Measurements from ENCODE around the gene ATE1. TPM values are rescaled to one million over a fixed set of nuclear protein-coding genes. Genes with fewer than 3 reads are reported as not detected.

ATE1 gene
- total and polyA plus RNA-seq, 2 experiments from 2014 or later: 17.4 to 24.5 TPM

DNA sequence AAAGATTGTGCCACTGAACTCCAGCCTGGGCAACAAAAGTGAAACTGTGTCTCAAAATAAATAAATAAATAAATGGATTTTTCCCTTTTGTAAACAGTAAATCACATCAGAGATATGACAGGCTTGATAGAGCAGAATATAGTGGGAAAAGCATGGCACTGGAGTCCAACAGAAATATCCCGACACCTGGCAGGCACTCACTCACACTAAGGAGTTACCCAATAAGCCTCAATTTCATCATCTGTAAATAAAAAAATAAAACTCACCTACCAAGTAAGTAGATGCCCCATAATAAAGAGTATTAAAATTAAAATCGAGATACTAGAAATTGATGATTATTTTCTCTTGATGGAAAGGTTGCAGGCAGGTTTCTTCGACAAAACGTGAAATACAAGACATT, 1.7 kb downstream of the ATE1 start (continued):
- TF ChIP-seq, protein P1, sequence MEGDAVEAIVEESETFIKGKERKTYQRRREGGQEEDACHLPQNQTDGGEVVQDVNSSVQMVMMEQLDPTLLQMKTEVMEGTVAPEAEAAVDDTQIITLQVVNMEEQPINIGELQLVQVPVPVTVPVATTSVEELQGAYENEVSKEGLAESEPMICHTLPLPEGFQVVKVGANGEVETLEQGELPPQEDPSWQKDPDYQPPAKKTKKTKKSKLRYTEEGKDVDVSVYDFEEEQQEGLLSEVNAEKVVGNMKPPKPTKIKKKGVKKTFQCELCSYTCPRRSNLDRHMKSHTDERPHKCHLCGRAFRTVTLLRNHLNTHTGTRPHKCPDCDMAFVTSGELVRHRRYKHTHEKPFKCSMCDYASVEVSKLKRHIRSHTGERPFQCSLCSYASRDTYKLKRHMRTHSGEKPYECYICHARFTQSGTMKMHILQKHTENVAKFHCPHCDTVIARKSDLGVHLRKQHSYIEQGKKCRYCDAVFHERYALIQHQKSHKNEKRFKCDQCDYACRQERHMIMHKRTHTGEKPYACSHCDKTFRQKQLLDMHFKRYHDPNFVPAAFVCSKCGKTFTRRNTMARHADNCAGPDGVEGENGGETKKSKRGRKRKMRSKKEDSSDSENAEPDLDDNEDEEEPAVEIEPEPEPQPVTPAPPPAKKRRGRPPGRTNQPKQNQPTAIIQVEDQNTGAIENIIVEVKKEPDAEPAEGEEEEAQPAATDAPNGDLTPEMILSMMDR (conservative IDR thresholded peaks at IDR 0.05; ENCODE audit: low read depth in 2 of 2): no peak

DNA sequence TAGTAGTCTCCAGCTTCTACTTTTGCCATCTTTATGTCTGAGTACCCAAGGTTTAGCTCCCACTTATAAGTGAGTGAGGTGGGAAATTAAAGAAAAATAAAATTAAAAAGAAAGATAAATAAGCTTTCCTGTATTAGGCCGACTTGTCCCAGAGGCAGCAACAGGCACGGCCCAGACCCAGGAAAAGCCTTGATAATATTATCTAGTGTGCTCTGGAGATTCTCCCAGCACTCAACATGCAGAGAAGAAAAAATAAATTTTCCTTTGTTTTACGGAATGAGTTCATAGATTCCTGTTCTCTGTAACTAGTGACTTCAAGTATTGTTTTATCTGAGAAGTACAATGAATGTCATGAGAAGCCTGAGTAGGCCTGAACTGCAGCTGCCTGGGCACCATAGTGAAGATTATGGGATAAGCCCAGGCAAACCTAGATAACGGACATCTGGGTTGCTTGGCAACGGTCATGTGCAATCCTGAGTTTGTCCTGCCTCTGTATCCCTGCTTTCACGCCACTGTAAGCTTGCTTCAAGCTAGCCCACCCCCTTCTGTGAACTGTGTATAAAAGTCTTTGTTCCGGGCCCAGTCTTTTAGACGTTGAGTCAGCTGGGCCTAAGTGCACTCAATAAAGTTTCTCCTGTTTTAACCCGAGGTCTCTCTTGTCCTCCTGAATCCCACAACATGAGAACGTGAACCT, 6.4 kb downstream of the ATE1 start:
- 0 out of 2 replicates have a peak, but pooled peaks cover 3% of the 10 kb centered on the region for H4K20me1 ChIP-seq (replicated peaks; ENCODE audit: insufficient read depth)
- Mint-ChIP-seq H3K36me3 (ENCODE audit: low read depth) (peaks cover 51% of the 10 kb centered on the region), H3K27me3 (ENCODE audit: insufficient read depth, low read depth, poor library complexity) (peaks cover 3% of the 10 kb centered on the region), H3K4me1 (peaks cover 7% of the 10 kb centered on the region; the same call in 2 of the 3 replicates), H3K9me3 (peaks cover 8% of the 10 kb centered on the region; the same call in 1 of the 3 replicates), H3K27ac (no peak overlapping the region), H3K4me3 (no peak overlapping the region)
- H3K27ac ChIP-seq (ENCODE audit: low read depth): no peak overlapping the region
- H3K36me3 ChIP-seq (ENCODE audit: insufficient read depth): peaks cover 3% of the 10 kb centered on the region; the same call in 1 of the 2 replicates
- DNase-seq (ENCODE audit: low spot score) (no peak), ATAC-seq (no peak)
- TF ChIP-seq, protein P2, sequence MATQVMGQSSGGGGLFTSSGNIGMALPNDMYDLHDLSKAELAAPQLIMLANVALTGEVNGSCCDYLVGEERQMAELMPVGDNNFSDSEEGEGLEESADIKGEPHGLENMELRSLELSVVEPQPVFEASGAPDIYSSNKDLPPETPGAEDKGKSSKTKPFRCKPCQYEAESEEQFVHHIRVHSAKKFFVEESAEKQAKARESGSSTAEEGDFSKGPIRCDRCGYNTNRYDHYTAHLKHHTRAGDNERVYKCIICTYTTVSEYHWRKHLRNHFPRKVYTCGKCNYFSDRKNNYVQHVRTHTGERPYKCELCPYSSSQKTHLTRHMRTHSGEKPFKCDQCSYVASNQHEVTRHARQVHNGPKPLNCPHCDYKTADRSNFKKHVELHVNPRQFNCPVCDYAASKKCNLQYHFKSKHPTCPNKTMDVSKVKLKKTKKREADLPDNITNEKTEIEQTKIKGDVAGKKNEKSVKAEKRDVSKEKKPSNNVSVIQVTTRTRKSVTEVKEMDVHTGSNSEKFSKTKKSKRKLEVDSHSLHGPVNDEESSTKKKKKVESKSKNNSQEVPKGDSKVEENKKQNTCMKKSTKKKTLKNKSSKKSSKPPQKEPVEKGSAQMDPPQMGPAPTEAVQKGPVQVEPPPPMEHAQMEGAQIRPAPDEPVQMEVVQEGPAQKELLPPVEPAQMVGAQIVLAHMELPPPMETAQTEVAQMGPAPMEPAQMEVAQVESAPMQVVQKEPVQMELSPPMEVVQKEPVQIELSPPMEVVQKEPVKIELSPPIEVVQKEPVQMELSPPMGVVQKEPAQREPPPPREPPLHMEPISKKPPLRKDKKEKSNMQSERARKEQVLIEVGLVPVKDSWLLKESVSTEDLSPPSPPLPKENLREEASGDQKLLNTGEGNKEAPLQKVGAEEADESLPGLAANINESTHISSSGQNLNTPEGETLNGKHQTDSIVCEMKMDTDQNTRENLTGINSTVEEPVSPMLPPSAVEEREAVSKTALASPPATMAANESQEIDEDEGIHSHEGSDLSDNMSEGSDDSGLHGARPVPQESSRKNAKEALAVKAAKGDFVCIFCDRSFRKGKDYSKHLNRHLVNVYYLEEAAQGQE (IDR thresholded peaks at IDR 0.05; ENCODE audit: unreplicated experiment): no peak
- TF ChIP-seq JUNB (IDR thresholded peaks at IDR 0.05; ENCODE audit: unreplicated experiment): no peak
- TF ChIP-seq ZNF114 (CRISPR knock-in tag; IDR thresholded peaks at IDR 0.05): no peak
- no peak for TF ChIP-seq STAT1 (IDR thresholded peaks at IDR 0.05; ENCODE audit: unreplicated experiment)
- TF ChIP-seq, protein P3, sequence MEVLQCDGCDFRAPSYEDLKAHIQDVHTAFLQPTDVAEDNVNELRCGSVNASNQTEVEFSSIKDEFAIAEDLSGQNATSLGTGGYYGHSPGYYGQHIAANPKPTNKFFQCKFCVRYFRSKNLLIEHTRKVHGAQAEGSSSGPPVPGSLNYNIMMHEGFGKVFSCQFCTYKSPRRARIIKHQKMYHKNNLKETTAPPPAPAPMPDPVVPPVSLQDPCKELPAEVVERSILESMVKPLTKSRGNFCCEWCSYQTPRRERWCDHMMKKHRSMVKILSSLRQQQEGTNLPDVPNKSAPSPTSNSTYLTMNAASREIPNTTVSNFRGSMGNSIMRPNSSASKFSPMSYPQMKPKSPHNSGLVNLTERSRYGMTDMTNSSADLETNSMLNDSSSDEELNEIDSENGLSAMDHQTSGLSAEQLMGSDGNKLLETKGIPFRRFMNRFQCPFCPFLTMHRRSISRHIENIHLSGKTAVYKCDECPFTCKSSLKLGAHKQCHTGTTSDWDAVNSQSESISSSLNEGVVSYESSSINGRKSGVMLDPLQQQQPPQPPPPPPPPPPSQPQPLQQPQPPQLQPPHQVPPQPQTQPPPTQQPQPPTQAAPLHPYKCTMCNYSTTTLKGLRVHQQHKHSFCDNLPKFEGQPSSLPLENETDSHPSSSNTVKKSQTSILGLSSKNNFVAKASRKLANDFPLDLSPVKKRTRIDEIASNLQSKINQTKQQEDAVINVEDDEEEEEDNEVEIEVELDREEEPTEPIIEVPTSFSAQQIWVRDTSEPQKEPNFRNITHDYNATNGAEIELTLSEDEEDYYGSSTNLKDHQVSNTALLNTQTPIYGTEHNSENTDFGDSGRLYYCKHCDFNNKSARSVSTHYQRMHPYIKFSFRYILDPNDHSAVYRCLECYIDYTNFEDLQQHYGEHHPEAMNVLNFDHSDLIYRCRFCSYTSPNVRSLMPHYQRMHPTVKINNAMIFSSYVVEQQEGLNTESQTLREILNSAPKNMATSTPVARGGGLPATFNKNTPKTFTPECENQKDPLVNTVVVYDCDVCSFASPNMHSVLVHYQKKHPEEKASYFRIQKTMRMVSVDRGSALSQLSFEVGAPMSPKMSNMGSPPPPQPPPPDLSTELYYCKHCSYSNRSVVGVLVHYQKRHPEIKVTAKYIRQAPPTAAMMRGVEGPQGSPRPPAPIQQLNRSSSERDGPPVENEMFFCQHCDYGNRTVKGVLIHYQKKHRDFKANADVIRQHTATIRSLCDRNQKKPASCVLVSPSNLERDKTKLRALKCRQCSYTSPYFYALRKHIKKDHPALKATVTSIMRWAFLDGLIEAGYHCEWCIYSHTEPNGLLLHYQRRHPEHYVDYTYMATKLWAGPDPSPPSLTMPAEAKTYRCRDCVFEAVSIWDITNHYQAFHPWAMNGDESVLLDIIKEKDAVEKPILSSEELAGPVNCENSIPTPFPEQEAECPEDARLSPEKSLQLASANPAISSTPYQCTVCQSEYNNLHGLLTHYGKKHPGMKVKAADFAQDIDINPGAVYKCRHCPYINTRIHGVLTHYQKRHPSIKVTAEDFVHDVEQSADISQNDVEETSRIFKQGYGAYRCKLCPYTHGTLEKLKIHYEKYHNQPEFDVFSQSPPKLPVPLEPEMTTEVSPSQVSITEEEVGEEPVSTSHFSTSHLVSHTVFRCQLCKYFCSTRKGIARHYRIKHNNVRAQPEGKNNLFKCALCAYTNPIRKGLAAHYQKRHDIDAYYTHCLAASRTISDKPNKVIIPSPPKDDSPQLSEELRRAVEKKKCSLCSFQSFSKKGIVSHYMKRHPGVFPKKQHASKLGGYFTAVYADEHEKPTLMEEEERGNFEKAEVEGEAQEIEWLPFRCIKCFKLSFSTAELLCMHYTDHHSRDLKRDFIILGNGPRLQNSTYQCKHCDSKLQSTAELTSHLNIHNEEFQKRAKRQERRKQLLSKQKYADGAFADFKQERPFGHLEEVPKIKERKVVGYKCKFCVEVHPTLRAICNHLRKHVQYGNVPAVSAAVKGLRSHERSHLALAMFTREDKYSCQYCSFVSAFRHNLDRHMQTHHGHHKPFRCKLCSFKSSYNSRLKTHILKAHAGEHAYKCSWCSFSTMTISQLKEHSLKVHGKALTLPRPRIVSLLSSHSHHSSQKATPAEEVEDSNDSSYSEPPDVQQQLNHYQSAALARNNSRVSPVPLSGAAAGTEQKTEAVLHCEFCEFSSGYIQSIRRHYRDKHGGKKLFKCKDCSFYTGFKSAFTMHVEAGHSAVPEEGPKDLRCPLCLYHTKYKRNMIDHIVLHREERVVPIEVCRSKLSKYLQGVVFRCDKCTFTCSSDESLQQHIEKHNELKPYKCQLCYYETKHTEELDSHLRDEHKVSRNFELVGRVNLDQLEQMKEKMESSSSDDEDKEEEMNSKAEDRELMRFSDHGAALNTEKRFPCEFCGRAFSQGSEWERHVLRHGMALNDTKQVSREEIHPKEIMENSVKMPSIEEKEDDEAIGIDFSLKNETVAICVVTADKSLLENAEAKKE (CRISPR knock-in tag; IDR thresholded peaks at IDR 0.05): no peak
- TF ChIP-seq ZNF331 (CRISPR knock-in tag; IDR thresholded peaks at IDR 0.05; ENCODE audit: low read depth): no peak
- no peak for TF ChIP-seq NANOG (IDR thresholded peaks at IDR 0.05; ENCODE audit: borderline replicate concordance)
- H3K27me3 ChIP-seq (ENCODE audit: insufficient read depth): no peaks in the 10 kb centered on the region
- H2AFZ ChIP-seq: no peak overlapping the region
- H3K4me2 ChIP-seq: no peak overlapping the region
- H3K4me3 ChIP-seq: no peak overlapping the region
- peaks cover 68% of the 10 kb centered on the region for H3K79me2 ChIP-seq (replicated peaks; ENCODE audit: insufficient read depth)
- peaks cover 4% of the 10 kb centered on the region; the same call in 1 of the 2 replicates for H3K4me1 ChIP-seq (ENCODE audit: insufficient read depth)
- no peaks in the 10 kb centered on the region for H3K9me2 ChIP-seq (ENCODE audit: insufficient read depth)
- H3F3A ChIP-seq (replicated peaks; ENCODE audit: low read depth): no peaks in the 10 kb centered on the region

All from GM23338 (cell line).